IPS DF 19.7 (cell line): ENCODE data around the gene MYO3B.
A peak's percentile ranks its signal among the peaks of the same experiment; 100 is the strongest.
"Not testable (repeated sequence)": the region's sequence is repeated elsewhere in the genome, so short reads cannot be mapped to it uniquely, and the experiment has no call there.

Source experiments
- DNase-seq: peaks from one replicate; pipeline ENCODE4 v3.0.0-alpha.2; 2013; ENCODE audit warnings: low read depth, low spot score

Gene MYO3B

GRCh38 chr2:170605862-170606261, 427.9 kb downstream of the MYO3B start:
- DNase-seq, result no peak

- DNase-seq, result no peak
These were observed 429.2 kb downstream of the MYO3B start for GRCh38 chr2:170607171-170607570.

- DNase-seq, result no peak
These were observed 432.7 kb downstream of the MYO3B start for GRCh38 chr2:170610615-170611014.

- not testable (repeated sequence) for DNase-seq
These were observed 441.0 kb downstream of the MYO3B start for GRCh38 chr2:170618948-170619347.

- DNase-seq, result not testable (repeated sequence)
These were observed 457.1 kb downstream of the MYO3B start for GRCh38 chr2:170635094-170635493.

GRCh38 chr2:170639635-170640034, 461.7 kb downstream of the MYO3B start:
- DNase-seq, result no peak

- no peak for DNase-seq
These were observed 464.0 kb downstream of the MYO3B start for GRCh38 chr2:170641961-170642360.

GRCh38 chr2:170643346-170643745, 465.4 kb downstream of the MYO3B start:
- DNase-seq, result no peak

- no peak for DNase-seq
These were observed 469.9 kb downstream of the MYO3B start for GRCh38 chr2:170647741-170648436.

- DNase-seq, result no peak
These were observed 473.8 kb downstream of the MYO3B start for GRCh38 chr2:170651624-170652325.

- DNase-seq, result no peak
These were observed 474.9 kb downstream of the MYO3B start for GRCh38 chr2:170652637-170653417.

- no peak for DNase-seq
These were observed 478.7 kb downstream of the MYO3B start for GRCh38 chr2:170656669-170657068.

GRCh38 chr2:170660409-170660808, 482.5 kb downstream of the MYO3B start:
- no peak for DNase-seq

- no peak for DNase-seq
These were observed 487.8 kb downstream of the MYO3B start for GRCh38 chr2:170665743-170666142.

- DNase-seq, result no peak
These were observed 492.0 kb downstream of the MYO3B start for GRCh38 chr2:170669909-170670308.

GRCh38 chr2:170670651-170671050, 492.7 kb downstream of the MYO3B start:
- DNase-seq, result no peak

GRCh38 chr2:170671079-170671478, 493.1 kb downstream of the MYO3B start:
- no peak for DNase-seq

GRCh38 chr2:170674282-170674681, 496.3 kb downstream of the MYO3B start:
- not testable (repeated sequence) for DNase-seq

GRCh38 chr2:170675701-170676100, 497.8 kb downstream of the MYO3B start:
- no peak for DNase-seq

GRCh38 chr2:170679607-170680079, 501.7 kb downstream of the MYO3B start:
- DNase-seq, result no peak

- peak; percentile 56 for DNase-seq
These were observed 502.4 kb downstream of the MYO3B start for GRCh38 chr2:170680172-170680941.

GRCh38 chr2:170681311-170681710, 503.4 kb downstream of the MYO3B start:
- DNase-seq, result no peak
